Common myeloid progenitor, CD34-positive (primary cell): ENCODE measurements around the gene TP53.
"Not testable (repeated sequence)": the region's sequence is repeated elsewhere in the genome, so short reads cannot be mapped to it uniquely, and the experiment has no call there.

ENCODE experiments used
- CTCF ChIA-PET: fragments of 350-600 bp; sonication (Branson Sonifier 250); formaldehyde crosslinking; loops from one replicate; lab custom pipeline; 2021; ENCODE audit warnings: antibody characterized with exemption; lab: Charles Lee
- POLR2A ChIA-PET: fragments of 350-600 bp; sonication (Branson Sonifier 250); formaldehyde crosslinking; loops from one replicate; lab custom pipeline; 2021; ENCODE audit warnings: antibody characterized with exemption; lab: Charles Lee
- DNase-seq, 3 donors: peaks; one replicate each; pipeline versions ENCODE4 v3.0.0 to v3.0.0-alpha.2; 2013
- H3K27ac ChIP-seq, 2 experiments: 1 replicate in 1 of 2; 2 replicates in 1 of 2; pipeline ENCODE4 v1.7.0; 2013; ENCODE audit warnings: inconsistent platforms in 2 of 2, low read length in 2 of 2, mild to moderate bottlenecking in 2 of 2, low read depth in 1 of 2, moderate library complexity in 1 of 2; ENCODE audit not compliant: severe bottlenecking in 2 of 2, insufficient read depth in 1 of 2, poor library complexity in 1 of 2
- H3K27me3 ChIP-seq, 5 experiments: replicated peaks in 2 of 5; 1 replicate in 3 of 5; 2 replicates in 2 of 5; pipeline versions ENCODE4 v1.6.1 to v1.7.0; 2013; ENCODE audit warnings: low read length in 4 of 5, mild to moderate bottlenecking in 2 of 5, moderate library complexity in 2 of 5, inconsistent platforms in 1 of 5; ENCODE audit not compliant: insufficient read depth in 5 of 5, control insufficient read depth in 4 of 5
- H3K36me3 ChIP-seq, 4 experiments: 1 replicate in 2 of 4; 2 replicates in 2 of 4; pipeline versions ENCODE4 v1.6.1 to v1.7.0; 2013; ENCODE audit warnings: low read length in 3 of 4, control low read depth in 1 of 4, mild to moderate bottlenecking in 1 of 4; ENCODE audit not compliant: control insufficient read depth in 4 of 4, insufficient read depth in 4 of 4
- H3K4me1 ChIP-seq, 4 experiments: 1 replicate in 3 of 4; 2 replicates in 1 of 4; pipeline versions ENCODE4 v1.6.1 to v1.7.1; 2013; ENCODE audit warnings: low read length in 3 of 4, mild to moderate bottlenecking in 3 of 4, control low read depth in 1 of 4, inconsistent platforms in 1 of 4, moderate library complexity in 1 of 4; ENCODE audit not compliant: control insufficient read depth in 4 of 4, insufficient read depth in 4 of 4; ENCODE audit errors: control extremely low read depth in 1 of 4
- H3K4me3 ChIP-seq, 7 experiments: 1 replicate in 4 of 7; 2 replicates in 3 of 7; pipeline versions ENCODE4 v1.5.1 to v1.7.0; 2013; ENCODE audit warnings: mild to moderate bottlenecking in 7 of 7, low read length in 6 of 7, moderate library complexity in 6 of 7, inconsistent platforms in 2 of 7, low read depth in 2 of 7, control low read depth in 1 of 7; ENCODE audit not compliant: insufficient read depth in 4 of 7, control insufficient read depth in 1 of 7; ENCODE audit errors: extremely low read depth in 1 of 7
- H3K9me3 ChIP-seq, 5 experiments: 1 replicate in 4 of 5; 2 replicates in 1 of 5; pipeline versions ENCODE4 v1.6.1 to v1.7.1; 2013; ENCODE audit warnings: low read length in 4 of 5, mild to moderate bottlenecking in 2 of 5, inconsistent platforms in 1 of 5, low read depth in 1 of 5, moderate library complexity in 1 of 5; ENCODE audit not compliant: control insufficient read depth in 4 of 5, insufficient read depth in 2 of 5; ENCODE audit errors: control extremely low read depth in 1 of 5
- WGBS: methylation state at CpG from one replicate; pipeline ENCODE4 v1.1.5; 2013; ENCODE audit not compliant: insufficient coverage; 5-methylcytosine and 5-hydroxymethylcytosine counted together

The TP53 gene

DNA sequence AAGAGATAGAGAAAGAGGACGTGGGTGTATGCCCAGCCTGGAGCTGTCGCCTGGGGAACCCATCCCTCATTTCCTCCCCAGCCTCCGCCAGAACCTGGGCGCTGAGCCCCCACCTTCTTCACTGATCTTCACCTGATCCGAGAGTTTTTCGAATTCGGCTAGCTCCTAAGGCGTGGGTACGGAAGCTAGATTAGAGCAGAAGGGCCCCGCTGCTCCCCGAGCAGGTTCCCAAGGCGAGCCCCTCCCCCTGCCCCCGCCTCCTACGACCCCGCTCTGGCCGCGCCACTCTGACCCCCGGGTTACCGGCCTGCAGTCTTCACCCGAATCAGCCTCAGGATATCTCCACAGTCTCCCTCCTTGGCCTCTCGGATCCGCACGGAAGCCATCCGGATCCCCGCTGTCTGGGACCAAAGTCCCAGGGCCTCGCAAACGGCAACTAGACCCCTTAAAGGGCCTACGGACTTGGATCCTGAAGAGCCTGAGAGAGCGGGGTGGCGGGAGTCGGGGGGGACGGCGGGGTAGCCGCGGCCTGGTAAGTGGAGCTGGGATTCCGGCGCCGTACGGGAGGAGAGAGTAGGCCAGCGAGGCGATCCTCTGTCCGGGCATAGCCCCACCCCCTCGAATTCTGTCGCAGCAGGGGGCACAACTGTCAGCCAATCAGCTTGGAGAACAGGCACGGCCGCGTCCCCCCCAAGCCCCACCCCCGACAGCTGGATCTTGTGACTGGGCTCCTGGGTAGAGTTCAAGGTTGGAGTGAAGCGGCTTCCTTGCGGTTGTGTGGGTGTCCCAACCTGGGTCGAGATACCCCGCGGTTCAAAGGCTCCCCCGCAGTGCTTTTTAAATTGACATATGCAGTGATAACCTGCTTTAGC is 59.8 kb downstream of the TP53 start, which contains the start of gene SAT2:
TSS of gene SAT2 (minus strand) at position 572 of the 872 bp plus-strand sequence. CDS start at position 386, 186 bp downstream.
- peaks cover 0 to 12% (median 10%) of the 10 kb centered on the region in 4 experiments for H3K4me1 ChIP-seq
- WGBS, result under 1% methylated on average over 44 of the region's 54 CpGs
- peak; percentile 91 to 95 (median 94) for DNase-seq
- POLR2A ChIA-PET, result interaction anchor here (0.6 to 1.7 kb wide), 9 partner anchors 12 to 223 kb away, joined by 3 to 10 read pairs (median 4); partner anchors contain the start of genes ATP1B2, POLR2A, TP53 and WRAP53
- H3K27ac ChIP-seq, result peak within 1 kb of the TSS; percentile 85 to 93
- no peaks in the 10 kb centered on the region for H3K27me3 ChIP-seq
- H3K36me3 ChIP-seq, result peaks cover 0 to 5% (median 2%) of the 10 kb centered on the region in 4 experiments
- CTCF ChIA-PET, result interaction anchor here (0.7 to 2.8 kb wide), 9 partner anchors 9 to 90 kb away, joined by 3 to 17 read pairs (median 3); partner anchors contain the start of genes DNAH2, FXR2, TP53 and WRAP53
- H3K4me3 ChIP-seq, result peak within 1 kb of the TSS; percentile 52 to 89 (median 83)
- H3K9me3 ChIP-seq, result no peaks in the 10 kb centered on the region

DNA sequence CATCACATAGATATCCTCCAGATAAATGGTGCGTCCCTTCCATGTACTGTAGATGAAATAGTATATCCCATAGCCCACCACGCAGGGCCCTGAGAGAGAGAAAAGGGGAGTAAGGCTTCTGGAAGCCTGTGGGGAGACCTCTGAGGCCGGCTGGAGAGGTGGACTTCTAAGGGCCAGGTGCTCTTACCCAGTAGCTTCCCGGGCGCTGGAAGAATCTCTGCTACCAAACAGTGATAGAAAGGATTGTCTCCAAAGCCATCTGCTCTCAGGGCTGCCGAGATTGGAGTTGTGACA is 60.4 kb downstream of the TP53 start:
- H3K9me3 ChIP-seq, result no peaks in the 10 kb centered on the region
- H3K27ac ChIP-seq, result peak overlapping the region; percentile 85 to 93
- CTCF ChIA-PET, result interaction anchor here (0.6 to 2.8 kb wide), 5 partner anchors 12 to 61 kb away, joined by 3 to 17 read pairs (median 4); partner anchors contain the start of genes FXR2, TP53 and WRAP53
- 20% methylated on average over 1 of the region's 6 CpGs for WGBS
- no peak for DNase-seq
- peaks cover 0 to 12% (median 10%) of the 10 kb centered on the region in 4 experiments for H3K4me1 ChIP-seq
- H3K4me3 ChIP-seq, result peak overlapping the region; percentile 35 to 89 (median 83)
- peaks cover 0 to 5% (median 2%) of the 10 kb centered on the region in 4 experiments for H3K36me3 ChIP-seq
- no peaks in the 10 kb centered on the region for H3K27me3 ChIP-seq
- POLR2A ChIA-PET, result interaction anchor here (1.0 to 1.7 kb wide), 2 partner anchors 55 to 61 kb away, joined by 3 to 8 read pairs; partner anchors contain the start of genes TP53 and WRAP53

DNA sequence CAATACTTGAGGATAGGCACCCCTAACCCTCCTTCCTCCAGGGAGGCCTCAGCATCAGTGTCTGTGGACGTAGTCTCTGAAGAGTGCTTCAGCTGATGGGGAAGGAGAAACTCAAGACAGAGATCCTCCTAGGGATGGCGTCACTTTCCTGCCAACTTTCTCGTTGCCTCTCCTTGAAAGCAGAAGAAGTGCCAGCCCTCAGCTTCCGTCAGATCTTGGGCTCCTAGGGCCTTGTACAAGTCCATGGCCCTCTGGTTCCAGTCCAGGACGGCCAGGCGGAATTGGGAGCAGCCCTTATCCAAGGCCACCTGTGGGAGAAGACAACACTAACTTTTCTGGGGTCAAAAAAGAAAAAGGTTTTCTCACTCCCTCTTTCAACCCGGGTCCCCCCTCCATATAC is 61.0 kb downstream of the TP53 start:
- Histone ChIP-seq H3K27ac (no peak overlapping the region), H3K36me3 (peaks cover 0 to 5% (median 2%) of the 10 kb centered on the region in 4 experiments), H3K4me3 (peak overlapping the region in 3 of 7 experiments; percentile 31 to 89 (median 81)), H3K27me3 (no peaks in the 10 kb centered on the region), H3K4me1 (peaks cover 0 to 12% (median 10%) of the 10 kb centered on the region in 4 experiments), H3K9me3 (no peaks in the 10 kb centered on the region)
- WGBS, result 88% methylated on average over 7 of the region's 7 CpGs
- no peak for DNase-seq
- ChIA-PET POLR2A (no interaction called here), CTCF (interaction anchor here (0.6 to 2.8 kb wide), 3 partner anchors 12 to 62 kb away, joined by 3 to 17 read pairs (median 5); partner anchors contain the start of genes FXR2, TP53 and WRAP53)

- H3K36me3 ChIP-seq, POLR2A ChIA-PET, DNase-seq, H3K27me3 ChIP-seq, H3K27ac ChIP-seq, H3K4me3 ChIP-seq, H3K9me3 ChIP-seq: not testable (repeated sequence)
- CTCF ChIA-PET, result interaction anchor here (1.3 kb wide), 1 partner anchor 62 kb away, joined by 3 read pairs; the partner anchor contains the start of gene TP53
- peaks cover 0 to 12% (median 10%) of the 10 kb centered on the region in 4 experiments for H3K4me1 ChIP-seq
- WGBS, result 100% methylated on average over 11 of the region's 16 CpGs
These were observed 61.5 kb downstream of the TP53 start for GRCh38 chr17:7625749-7626148.

GRCh38 chr17:7623661-7624060 is 63.6 kb downstream of the TP53 start:
- WGBS, result 100% methylated on average over 3 of the region's 5 CpGs
- H3K4me3 ChIP-seq, result no peak overlapping the region
- H3K9me3 ChIP-seq, result no peaks in the 10 kb centered on the region
- ChIA-PET CTCF (interaction anchor here (1.1 kb wide), 1 partner anchor 9 kb away, joined by 4 read pairs; no protein-coding TSS in a partner anchor), POLR2A (interaction anchor here (0.7 kb wide), 1 partner anchor 43 kb away, joined by 6 read pairs; no protein-coding TSS in a partner anchor)
- DNase-seq, result no peak
- H3K4me1 ChIP-seq, result peaks cover 0 to 12% (median 10%) of the 10 kb centered on the region in 4 experiments
- H3K36me3 ChIP-seq, result peaks cover 0 to 5% (median 2%) of the 10 kb centered on the region in 4 experiments
- H3K27me3 ChIP-seq, result no peaks in the 10 kb centered on the region
- no peak overlapping the region for H3K27ac ChIP-seq

DNA sequence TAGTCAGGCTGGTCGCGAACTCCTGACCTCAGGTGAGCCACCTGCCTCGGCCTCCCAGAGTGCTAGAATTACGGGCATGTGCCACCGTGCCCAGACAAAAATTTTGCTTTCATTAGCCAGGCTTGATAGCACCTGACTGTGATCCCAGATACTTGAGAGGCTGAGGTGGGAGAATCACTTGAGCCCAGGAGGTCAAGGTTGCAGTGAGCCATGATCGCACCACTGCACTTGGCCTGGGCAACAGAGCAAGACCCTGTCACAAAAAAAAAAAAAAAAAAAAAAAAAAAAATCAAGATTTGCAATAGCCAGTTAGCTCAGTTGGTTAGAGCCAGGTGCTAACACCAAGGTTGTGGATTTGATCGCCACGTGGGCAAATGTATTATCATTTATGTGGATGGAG is 66.5 kb downstream of the TP53 start:
- Histone ChIP-seq H3K9me3 (no peaks in the 10 kb centered on the region), H3K4me3 (no peak overlapping the region), H3K27me3 (no peaks in the 10 kb centered on the region), H3K27ac (no peak overlapping the region), H3K36me3 (no peaks in the 10 kb centered on the region), H3K4me1 (no peaks in the 10 kb centered on the region)
- ChIA-PET POLR2A (no interaction called here), CTCF (interaction anchor here (0.9 to 1.7 kb wide), 2 partner anchors 9 to 96 kb away, joined by 3 read pairs; partner anchors contain the start of gene SHBG)
- DNase-seq, result no peak
- WGBS, result 90% methylated on average over 5 of the region's 8 CpGs
